ENCODE results near the gene PNRC2.
A peak's percentile ranks its signal among the peaks of the same experiment; 100 is the strongest.

The PNRC2 gene

GRCh38 chr1:23959461-23960290 is at the start of gene PNRC2 (continued):
- TF ChIP-seq ZNF518A (tag by site-specific recombination; conservative IDR thresholded peaks at IDR 0.05; ENCODE audit: low read depth) (no peak), ZNF596 (tag by site-specific recombination; IDR thresholded peaks at IDR 0.05) (no peak), ZNF155 (tag by site-specific recombination; IDR thresholded peaks at IDR 0.05) (no peak), KLF16 (tag by site-specific recombination; IDR thresholded peaks at IDR 0.05) (no peak; the same call in 1 of the 2 replicates), YY1 (tag by site-specific recombination; IDR thresholded peaks at IDR 0.05) (peak; percentile 99), IKZF3 (tag by site-specific recombination; IDR thresholded peaks at IDR 0.05) (peak; percentile 61), ZNF768 (tag by site-specific recombination; IDR thresholded peaks at IDR 0.05) (no peak), YY2 (tag by site-specific recombination; IDR thresholded peaks at IDR 0.05) (peak; percentile 99), ATF2 (tag by site-specific recombination; IDR thresholded peaks at IDR 0.05; ENCODE audit: low read depth) (no peak), ZNF24 (tag by site-specific recombination; IDR thresholded peaks at IDR 0.05) (no peak), TCF7L2 (IDR thresholded peaks at IDR 0.05; ENCODE audit: borderline replicate concordance, low read depth, low read length) (no peak), ZSCAN23 (tag by site-specific recombination; IDR thresholded peaks at IDR 0.05) (no peak), SP2 (tag by site-specific recombination; IDR thresholded peaks at IDR 0.05) (peak; percentile 86), ZNF704 (tag by site-specific recombination; IDR thresholded peaks at IDR 0.05) (no peak), SETDB1 (IDR thresholded peaks at IDR 0.05; ENCODE audit: insufficient read length, low read length) (no peak), ZNF175 (tag by site-specific recombination; IDR thresholded peaks at IDR 0.05) (no peak), HIC1 (tag by site-specific recombination; IDR thresholded peaks at IDR 0.05) (no peak), ZNF449 (tag by site-specific recombination; IDR thresholded peaks at IDR 0.05) (no peak), ZNF157 (tag by site-specific recombination; IDR thresholded peaks at IDR 0.05) (no peak), OVOL3 (tag by site-specific recombination; IDR thresholded peaks at IDR 0.05) (peak; percentile 62; the same call in 1 of the 2 replicates), ZNF510 (tag by site-specific recombination; IDR thresholded peaks at IDR 0.05; ENCODE audit: insufficient replicate concordance) (no peak), ZNF791 (tag by site-specific recombination; IDR thresholded peaks at IDR 0.05) (no peak)
